DND-41 (cell line): ENCODE results near the gene GMPR.
"Not testable (repeated sequence)": the region's sequence is repeated elsewhere in the genome, so short reads cannot be mapped to it uniquely, and the experiment has no call there.

Source experiments
- ATAC-seq: fragments of 200-7000 bp; cut with Tn5 transposase; 3 replicates; pipeline ENCODE4 v1.9.1; 2021; ENCODE audit warnings: low read depth; ENCODE audit not compliant: insufficient read depth
- DNase-seq: peaks from one replicate; pipeline ENCODE4 v3.0.0-alpha.2; 2020
- H2AFZ ChIP-seq: 2 replicates; pipeline ENCODE4 v1.6.0; 2012; ENCODE audit warnings: low read depth, low read length
- H3K27ac ChIP-seq: 2 replicates; pipeline ENCODE4 v1.5.1; 2012; ENCODE audit warnings: low read length, inconsistent platforms
- H3K27me3 ChIP-seq: fragments of 200-600 bp; sonication (generic); 2 replicates; pipeline ENCODE4 v1.6.0; 2012; ENCODE audit warnings: low read length, mild to moderate bottlenecking, inconsistent platforms; ENCODE audit not compliant: insufficient read depth, poor library complexity
- H3K36me3 ChIP-seq: 2 replicates; pipeline ENCODE4 v1.5.1; 2012; ENCODE audit warnings: low read length, inconsistent platforms; ENCODE audit not compliant: insufficient read depth
- H3K4me1 ChIP-seq: 2 replicates; pipeline ENCODE4 v1.5.1; 2012; ENCODE audit warnings: mild to moderate bottlenecking, low read length; ENCODE audit not compliant: insufficient read depth
- H3K4me2 ChIP-seq: 2 replicates; pipeline ENCODE4 v1.6.0; 2012; ENCODE audit warnings: mild to moderate bottlenecking, moderate library complexity, low read length, inconsistent platforms; ENCODE audit not compliant: insufficient read depth
- H3K4me3 ChIP-seq, 2 experiments: fragments of 200-600 bp in 1 of 2; shearing (Covaris generic) in 1 of 2; 2 replicates each; pipeline ENCODE4 v1.5.1; 2012 to 2016; ENCODE audit warnings: inconsistent platforms in 2 of 2, low read length in 2 of 2, mild to moderate bottlenecking in 2 of 2, low read depth in 1 of 2, moderate library complexity in 1 of 2
- H3K79me2 ChIP-seq: 2 replicates; pipeline ENCODE4 v1.6.0; 2012; ENCODE audit warnings: low read length, inconsistent platforms; ENCODE audit not compliant: insufficient read depth
- H3K9ac ChIP-seq: 2 replicates; pipeline ENCODE4 v1.6.0; 2012; ENCODE audit warnings: low read depth, mild to moderate bottlenecking, inconsistent platforms, low read length, moderate library complexity
- H3K9me3 ChIP-seq: 2 replicates; pipeline ENCODE4 v1.5.1; 2012; ENCODE audit warnings: low read length, moderate library complexity, mild to moderate bottlenecking, inconsistent platforms; ENCODE audit not compliant: insufficient read depth, severe bottlenecking
- H4K20me1 ChIP-seq: 2 replicates; pipeline ENCODE4 v1.6.0; 2012; ENCODE audit warnings: low read length; ENCODE audit not compliant: insufficient read depth
- EZH2 ChIP-seq: IDR thresholded peaks from 3 replicates; pipeline ENCODE4 v1.6.1; 2012; ENCODE audit warnings: borderline replicate concordance, low read depth, mild to moderate bottlenecking, moderate library complexity, low read length, inconsistent platforms; ENCODE audit not compliant: severe bottlenecking
- TF ChIP-seq, protein P1 (sequence below): IDR thresholded peaks from 2 replicates; pipeline ENCODE4 v1.5.1; 2012; ENCODE audit warnings: borderline replicate concordance, low read length, moderate library complexity, mild to moderate bottlenecking; ENCODE audit not compliant: poor library complexity, severe bottlenecking; ENCODE audit errors: extremely low read depth

The GMPR gene

GRCh38 chr6:16223362-16223761 is 15.0 kb upstream of the GMPR start:
- Histone ChIP-seq H3K4me3 (no peak overlapping the region), H2AFZ (no peak overlapping the region)

GRCh38 chr6:16224409-16224808 is 14.0 kb upstream of the GMPR start:
- no peak overlapping the region for H3K9ac ChIP-seq
- no peaks in the 10 kb centered on the region for H3K79me2 ChIP-seq

More at GRCh38 chr6:16223362-16223761, 15.0 kb upstream of the GMPR start:
- H3K4me1 ChIP-seq = no peaks in the 10 kb centered on the region
- H3K27ac ChIP-seq = no peak overlapping the region
- H3K9me3 ChIP-seq = no peaks in the 10 kb centered on the region
- no peaks in the 10 kb centered on the region for H3K79me2 ChIP-seq
- H3K9ac ChIP-seq = no peak overlapping the region
- DNase-seq (no peak), ATAC-seq (no peak)
- H3K36me3 ChIP-seq = no peaks in the 10 kb centered on the region
- TF ChIP-seq, protein P1, sequence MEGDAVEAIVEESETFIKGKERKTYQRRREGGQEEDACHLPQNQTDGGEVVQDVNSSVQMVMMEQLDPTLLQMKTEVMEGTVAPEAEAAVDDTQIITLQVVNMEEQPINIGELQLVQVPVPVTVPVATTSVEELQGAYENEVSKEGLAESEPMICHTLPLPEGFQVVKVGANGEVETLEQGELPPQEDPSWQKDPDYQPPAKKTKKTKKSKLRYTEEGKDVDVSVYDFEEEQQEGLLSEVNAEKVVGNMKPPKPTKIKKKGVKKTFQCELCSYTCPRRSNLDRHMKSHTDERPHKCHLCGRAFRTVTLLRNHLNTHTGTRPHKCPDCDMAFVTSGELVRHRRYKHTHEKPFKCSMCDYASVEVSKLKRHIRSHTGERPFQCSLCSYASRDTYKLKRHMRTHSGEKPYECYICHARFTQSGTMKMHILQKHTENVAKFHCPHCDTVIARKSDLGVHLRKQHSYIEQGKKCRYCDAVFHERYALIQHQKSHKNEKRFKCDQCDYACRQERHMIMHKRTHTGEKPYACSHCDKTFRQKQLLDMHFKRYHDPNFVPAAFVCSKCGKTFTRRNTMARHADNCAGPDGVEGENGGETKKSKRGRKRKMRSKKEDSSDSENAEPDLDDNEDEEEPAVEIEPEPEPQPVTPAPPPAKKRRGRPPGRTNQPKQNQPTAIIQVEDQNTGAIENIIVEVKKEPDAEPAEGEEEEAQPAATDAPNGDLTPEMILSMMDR = no peak
- no peak for TF ChIP-seq EZH2
- no peaks in the 10 kb centered on the region for H4K20me1 ChIP-seq
- H3K27me3 ChIP-seq = no peaks in the 10 kb centered on the region
- H3K4me2 ChIP-seq = no peak overlapping the region

GRCh38 chr6:16225062-16225731 is 13.2 kb upstream of the GMPR start:
- H3K4me2 ChIP-seq, DNase-seq, H3K9ac ChIP-seq, H3K27ac ChIP-seq, H2AFZ ChIP-seq, H3K4me3 ChIP-seq, H3K9me3 ChIP-seq, ATAC-seq, H3K79me2 ChIP-seq, H3K27me3 ChIP-seq, H3K4me1 ChIP-seq, H3K36me3 ChIP-seq, H4K20me1 ChIP-seq: not testable (repeated sequence)

More at GRCh38 chr6:16224409-16224808, 14.0 kb upstream of the GMPR start:
- Histone ChIP-seq H3K4me1 (no peaks in the 10 kb centered on the region), H3K36me3 (no peaks in the 10 kb centered on the region), H3K27ac (no peak overlapping the region), H2AFZ (no peak overlapping the region), H4K20me1 (no peaks in the 10 kb centered on the region), H3K4me3 (no peak overlapping the region), H3K27me3 (no peaks in the 10 kb centered on the region), H3K9me3 (no peaks in the 10 kb centered on the region), H3K4me2 (no peak overlapping the region)
- ATAC-seq (no peak), DNase-seq (no peak)
- TF ChIP-seq EZH2 = no peak
- TF ChIP-seq, protein P1 = no peak

DNA sequence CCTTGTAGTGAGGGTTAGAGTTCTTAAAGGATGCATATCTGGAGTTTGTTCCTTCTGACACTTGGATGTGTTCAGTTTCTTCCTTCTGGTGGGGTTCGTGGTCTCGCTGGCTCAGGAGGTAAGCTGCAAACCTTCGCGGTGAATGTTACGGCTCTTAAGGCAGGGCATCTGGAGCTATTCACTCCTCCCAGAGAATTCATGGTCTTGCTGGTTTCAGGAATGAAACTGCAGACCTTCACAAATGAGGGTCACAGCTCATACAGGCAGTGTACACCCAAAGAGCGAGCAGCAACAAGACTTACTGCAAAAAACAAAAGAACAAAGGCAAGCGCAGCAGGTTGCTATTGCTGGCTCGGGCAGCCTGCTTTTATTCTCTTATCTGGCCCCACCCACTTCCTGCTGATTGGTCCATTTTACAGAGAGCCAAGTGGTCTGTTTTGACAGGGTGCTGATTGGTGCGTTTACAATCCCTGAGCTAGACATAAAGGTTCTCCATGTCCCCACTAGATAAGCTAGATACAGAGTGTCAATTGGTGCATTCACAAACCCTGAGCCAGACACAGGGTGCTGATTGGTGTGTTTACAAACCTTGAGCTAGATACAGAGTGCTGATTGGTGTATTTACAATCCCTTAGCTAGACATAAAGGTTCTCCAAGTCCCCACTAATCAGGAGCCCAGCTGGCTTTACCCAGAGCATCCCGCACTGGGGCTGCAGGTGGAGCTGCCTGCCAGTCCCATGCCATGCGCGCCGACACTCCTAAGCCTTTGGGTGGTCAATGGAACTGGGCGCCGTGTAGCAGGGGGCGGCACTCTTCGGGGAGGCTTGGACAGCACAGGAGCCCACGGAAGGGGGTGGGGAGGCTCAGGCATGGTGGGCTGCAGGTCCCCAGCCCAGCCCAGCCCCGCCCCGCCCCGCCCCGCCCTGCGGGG is 12.0 kb upstream of the GMPR start:
- not testable (repeated sequence) for H3K4me2 ChIP-seq, H3K4me1 ChIP-seq, H3K9me3 ChIP-seq, H3K36me3 ChIP-seq, H3K79me2 ChIP-seq, H3K9ac ChIP-seq, H2AFZ ChIP-seq, ATAC-seq, H4K20me1 ChIP-seq, DNase-seq, H3K27ac ChIP-seq, H3K4me3 ChIP-seq, H3K27me3 ChIP-seq
